HG03045 (cell line): ENCODE measurements around the gene C17orf113.
"Not testable (repeated sequence)": the region's sequence is repeated elsewhere in the genome, so short reads cannot be mapped to it uniquely, and the experiment has no call there.

Experiments used
- ATAC-seq: cut with Tn5 transposase; IDR thresholded peaks from one replicate; pipeline ENCODE4 v1.9.1; 2021; ENCODE audit warnings: mild to moderate bottlenecking, moderate library complexity; ENCODE audit not compliant: unreplicated experiment

The C17orf113 gene

GRCh38 chr17:42042598-42043319 is 7.6 kb downstream of the C17orf113 start:
- no peak for ATAC-seq

- no peak for ATAC-seq
Measured at GRCh38 chr17:42041619-42042018, 8.8 kb downstream of the C17orf113 start.

GRCh38 chr17:42040818-42041217 is 9.6 kb downstream of the C17orf113 start:
- no peak for ATAC-seq

- no peak for ATAC-seq
Measured at GRCh38 chr17:42039794-42040763, 10.3 kb downstream of the C17orf113 start.

- no peak for ATAC-seq
Measured at GRCh38 chr17:42038221-42038973, 12.0 kb downstream of the C17orf113 start.

- ATAC-seq, result no peak
Measured at GRCh38 chr17:42034059-42034458, 16.3 kb downstream of the C17orf113 start.

- ATAC-seq, result no peak
Measured at GRCh38 chr17:42031584-42031983, 18.8 kb downstream of the C17orf113 start.

- ATAC-seq, result no peak
Measured at GRCh38 chr17:42028791-42029127, 21.6 kb downstream of the C17orf113 start.

- ATAC-seq, result no peak
Measured at GRCh38 chr17:42027961-42028790, 22.2 kb downstream of the C17orf113 start.

GRCh38 chr17:42027590-42027889 is 22.9 kb downstream of the C17orf113 start:
- no peak for ATAC-seq

- ATAC-seq, result no peak
Measured at GRCh38 chr17:42026857-42027589, 23.4 kb downstream of the C17orf113 start.

GRCh38 chr17:42025936-42026335 is 24.5 kb downstream of the C17orf113 start:
- ATAC-seq, result no peak

- no peak for ATAC-seq
Measured at GRCh38 chr17:42025191-42025579, 25.2 kb downstream of the C17orf113 start.

GRCh38 chr17:42023524-42024349 is 26.7 kb downstream of the C17orf113 start:
- no peak for ATAC-seq

- not testable (repeated sequence) for ATAC-seq
Measured at GRCh38 chr17:42020845-42021244, 29.6 kb downstream of the C17orf113 start.

GRCh38 chr17:42019509-42020404 is 30.6 kb downstream of the C17orf113 start, which contains the start of gene NKIRAS2:
NKIRAS2 (plus strand) TSS chr17:42020090; CDS start chr17:42021578, 1,488 bp downstream.
- ATAC-seq, result peak; percentile 54

- ATAC-seq, result no peak
Measured at GRCh38 chr17:42018988-42019387, 31.4 kb downstream of the C17orf113 start.

- ATAC-seq, result no peak
Measured at GRCh38 chr17:42018339-42018738, 32.1 kb downstream of the C17orf113 start.
